AG08396 (cell line): ENCODE data around the gene CACYBP.

Source experiments
- DNase-seq: peaks from one replicate; pipeline ENCODE4 v3.0.0; 2012; ENCODE audit warnings: low spot score, mixed read lengths

The CACYBP gene, protein sequence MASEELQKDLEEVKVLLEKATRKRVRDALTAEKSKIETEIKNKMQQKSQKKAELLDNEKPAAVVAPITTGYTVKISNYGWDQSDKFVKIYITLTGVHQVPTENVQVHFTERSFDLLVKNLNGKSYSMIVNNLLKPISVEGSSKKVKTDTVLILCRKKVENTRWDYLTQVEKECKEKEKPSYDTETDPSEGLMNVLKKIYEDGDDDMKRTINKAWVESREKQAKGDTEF

DNA sequence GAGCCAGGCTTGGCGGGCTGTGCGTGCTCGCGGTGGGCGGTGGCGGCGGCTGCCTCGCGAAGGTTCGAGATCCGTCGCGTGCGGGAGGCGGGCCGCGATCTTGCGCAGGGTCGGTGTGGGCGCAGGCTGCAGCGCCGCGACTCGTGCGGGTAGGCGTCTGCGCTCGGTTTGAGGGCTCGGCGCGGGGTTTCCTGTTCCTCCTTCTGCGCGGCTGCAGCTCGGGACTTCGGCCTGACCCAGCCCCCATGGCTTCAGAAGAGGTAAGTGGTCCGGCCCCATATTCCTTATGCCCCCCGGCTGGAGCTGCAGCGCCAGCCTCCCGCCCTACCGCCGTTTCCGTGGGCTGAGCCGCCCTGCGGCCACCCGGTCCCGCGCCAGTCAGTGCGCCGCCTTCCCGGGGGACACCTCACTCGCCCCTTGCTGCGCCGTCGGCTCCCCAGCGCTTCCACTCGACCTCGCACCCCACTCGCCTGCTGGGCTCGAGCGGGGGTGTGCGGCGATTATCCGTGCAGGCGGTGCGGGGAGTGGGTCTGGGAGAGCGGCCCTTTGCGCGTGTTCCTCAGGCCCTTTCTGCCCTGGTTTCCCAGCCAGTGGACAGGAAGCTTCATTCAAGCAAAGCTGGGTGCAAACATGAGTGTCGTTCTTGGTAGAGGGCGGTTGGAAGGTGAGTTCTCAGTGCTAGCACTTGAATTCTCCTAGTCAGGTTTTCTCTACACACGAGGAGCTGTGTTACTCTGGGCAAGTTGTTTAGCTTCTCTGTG lies at the start of gene CACYBP:
Gene CACYBP, plus strand, starts transcription at position 12 of the 761 bp plus-strand sequence. Its CDS starts 234 bp downstream, at position 246.
- DNase-seq: no peak

DNA sequence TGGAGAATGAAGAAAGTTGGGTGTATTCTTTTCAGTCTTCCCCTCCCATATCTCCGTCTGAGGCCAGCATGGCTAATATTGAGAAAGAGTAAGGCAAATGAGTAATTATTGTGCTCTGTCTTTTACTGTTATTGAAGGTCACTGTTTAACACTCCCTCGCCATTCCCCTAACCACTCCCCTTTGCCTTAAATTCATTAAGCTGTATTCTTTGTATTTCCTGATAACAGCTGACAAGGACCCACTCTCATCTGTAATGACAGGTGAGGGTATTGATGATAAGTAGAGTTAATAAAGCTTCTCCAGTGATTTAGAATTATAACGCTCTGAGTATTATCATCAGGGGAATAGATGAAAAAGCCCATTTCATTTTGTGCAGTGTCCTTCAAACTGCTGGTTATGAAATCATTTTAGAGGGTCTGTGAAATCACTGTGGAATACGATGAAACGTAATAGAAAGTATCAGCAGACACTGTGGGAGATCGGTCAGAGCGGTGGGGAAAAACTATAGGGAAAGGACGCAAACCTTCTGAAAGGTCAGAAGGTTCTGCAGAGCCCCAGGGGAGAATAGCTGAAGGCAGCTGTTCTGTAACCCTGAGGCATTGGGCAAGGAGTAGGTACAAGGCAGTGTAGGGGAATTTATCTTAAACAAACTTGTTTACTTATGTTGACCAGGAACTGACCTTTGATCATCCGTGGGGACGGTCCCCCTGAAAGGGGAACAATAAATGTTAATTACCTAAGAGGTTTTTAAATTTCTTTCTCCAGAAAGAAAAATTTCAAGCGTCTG lies 46.3 kb upstream of the CACYBP start:
- DNase-seq: no peak

DNA sequence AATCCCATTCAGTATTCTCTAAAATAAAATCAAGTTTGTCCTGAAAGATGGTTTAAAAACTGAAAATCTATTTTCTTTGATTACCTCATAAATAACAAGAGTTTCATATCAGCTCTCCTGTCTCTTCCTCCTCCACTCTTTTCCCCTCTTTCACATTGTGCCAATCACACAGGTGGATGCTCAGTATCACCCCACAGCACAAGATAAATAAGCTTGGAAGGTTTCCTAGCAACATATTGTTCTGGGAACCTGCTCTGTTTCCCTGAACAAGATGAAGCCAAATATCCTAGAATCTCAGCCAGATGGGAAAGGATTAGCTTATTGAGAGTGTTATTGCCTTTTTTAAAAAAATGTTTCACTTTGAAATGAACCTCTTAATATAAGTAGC lies 45.7 kb upstream of the CACYBP start:
- DNase-seq: no peak

DNA sequence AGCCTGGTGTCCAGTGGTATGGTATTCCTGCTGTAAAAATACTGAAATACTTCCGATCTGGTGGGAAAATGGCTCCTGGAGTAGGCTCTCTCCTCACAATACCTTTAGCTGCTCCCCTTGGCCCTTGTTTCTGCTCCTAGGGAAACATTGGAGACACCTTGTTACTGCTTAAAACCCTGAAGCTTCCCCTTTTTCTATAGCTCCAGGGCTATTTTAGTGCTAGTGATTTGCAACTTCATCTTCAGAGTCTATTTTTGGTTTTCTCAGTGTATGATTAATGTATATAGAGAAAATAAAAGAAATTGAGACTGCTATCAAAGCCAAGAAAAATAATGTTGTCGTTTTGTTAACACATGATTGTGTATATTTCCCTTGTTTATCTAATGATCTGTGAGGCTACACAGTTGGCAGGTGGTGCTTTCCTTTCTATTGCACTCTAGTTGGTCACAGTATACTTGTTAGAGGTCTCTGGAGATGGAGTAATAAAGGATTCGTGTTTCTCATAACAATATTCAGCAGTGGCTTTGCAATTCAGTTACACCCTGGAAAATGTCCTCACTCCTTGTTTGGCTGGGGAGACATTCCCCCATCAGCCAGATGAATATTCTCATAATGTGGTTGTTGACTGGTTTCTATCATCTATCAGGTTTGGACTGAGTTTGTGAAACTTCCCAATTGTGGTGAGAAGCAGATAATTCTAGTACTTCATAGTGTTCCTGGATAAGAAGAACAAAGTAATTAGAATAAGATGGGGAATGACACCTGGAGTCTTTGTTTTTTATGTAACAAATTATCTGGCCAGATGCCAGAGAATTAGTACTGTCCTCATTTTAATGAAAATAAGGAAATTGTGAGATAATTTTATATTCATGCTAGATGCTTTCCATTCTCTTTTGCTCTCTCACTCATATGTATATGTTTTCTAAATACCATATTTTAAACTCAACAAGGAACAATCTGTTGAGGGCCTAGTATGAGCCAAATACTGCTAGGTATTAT lies 44.8 kb upstream of the CACYBP start:
- no peak for DNase-seq

DNA sequence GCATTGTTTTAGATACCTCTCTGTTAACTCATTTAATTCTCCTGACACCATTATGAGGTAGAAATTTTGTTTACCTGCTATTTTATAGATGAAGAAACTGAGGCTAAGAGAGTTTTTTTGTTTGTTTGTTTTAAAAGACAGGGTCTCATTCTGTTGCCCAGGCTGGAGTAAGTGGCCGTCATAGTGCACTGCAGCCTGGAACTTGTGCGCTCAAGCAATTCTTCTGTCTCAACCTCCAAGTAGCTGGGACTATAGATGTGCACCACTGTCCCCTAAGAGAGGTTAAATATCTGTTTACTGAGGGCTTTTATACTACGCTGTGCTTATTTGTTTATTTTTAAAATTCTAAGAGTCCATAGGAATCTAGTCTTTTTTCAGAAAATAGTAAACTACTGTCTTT lies 43.7 kb upstream of the CACYBP start:
- DNase-seq: no peak

DNA sequence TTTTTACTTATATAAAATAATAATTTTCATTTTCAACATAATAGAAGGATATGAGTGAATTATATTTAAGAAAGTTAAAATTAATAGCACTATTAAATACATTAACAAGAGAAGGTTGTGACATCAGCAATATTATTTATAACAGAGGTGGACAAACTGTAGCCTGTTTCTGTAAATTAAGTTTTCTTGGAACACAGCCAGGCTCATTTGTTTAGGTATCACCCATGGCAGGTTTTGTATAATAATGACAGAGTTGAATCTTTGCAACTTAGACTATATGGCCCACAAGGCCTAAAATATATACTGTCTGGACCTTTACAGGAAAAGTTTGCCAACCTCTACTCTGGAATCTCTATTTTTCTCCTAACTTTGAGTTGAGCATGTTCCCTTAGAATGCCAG lies 42.8 kb upstream of the CACYBP start:
- DNase-seq: no peak

DNA sequence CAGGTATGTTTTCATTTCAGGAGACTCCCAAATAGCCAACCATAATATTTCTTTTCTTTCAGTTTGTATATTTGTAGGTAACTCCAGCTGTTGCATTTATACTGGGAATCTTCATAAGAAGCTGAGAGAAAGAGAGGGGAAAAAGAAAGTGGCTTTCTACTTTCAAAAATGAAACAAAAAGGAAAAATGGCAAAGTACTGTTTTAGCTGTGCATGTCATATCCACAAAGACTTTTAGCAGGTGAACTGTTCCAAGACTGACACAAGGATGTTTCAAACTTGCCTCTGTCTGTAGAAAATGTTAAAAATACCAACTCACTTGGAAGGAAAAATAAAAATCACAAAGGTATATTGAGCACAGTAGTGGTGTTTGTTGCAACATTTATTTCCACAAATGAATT lies 41.9 kb upstream of the CACYBP start:
- no peak for DNase-seq

DNA sequence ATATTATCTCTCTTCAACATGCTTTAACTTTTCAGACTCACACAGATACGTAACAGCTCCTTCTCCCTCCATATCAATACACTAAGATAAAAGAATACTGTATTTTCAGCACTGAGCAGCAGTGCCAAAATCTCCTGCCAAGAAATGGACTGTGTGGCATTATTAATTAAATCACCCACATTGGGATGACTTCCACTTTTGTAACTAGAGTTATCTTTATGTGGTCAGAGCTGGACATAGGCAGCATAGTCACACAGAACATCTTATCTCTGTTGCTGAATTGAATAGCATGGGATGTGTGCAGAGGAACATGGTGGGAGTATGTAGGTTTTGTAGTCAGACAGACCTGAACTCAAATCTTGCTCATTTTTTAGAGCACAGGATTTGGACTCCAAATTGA lies 41.4 kb upstream of the CACYBP start:
- DNase-seq: no peak

DNA sequence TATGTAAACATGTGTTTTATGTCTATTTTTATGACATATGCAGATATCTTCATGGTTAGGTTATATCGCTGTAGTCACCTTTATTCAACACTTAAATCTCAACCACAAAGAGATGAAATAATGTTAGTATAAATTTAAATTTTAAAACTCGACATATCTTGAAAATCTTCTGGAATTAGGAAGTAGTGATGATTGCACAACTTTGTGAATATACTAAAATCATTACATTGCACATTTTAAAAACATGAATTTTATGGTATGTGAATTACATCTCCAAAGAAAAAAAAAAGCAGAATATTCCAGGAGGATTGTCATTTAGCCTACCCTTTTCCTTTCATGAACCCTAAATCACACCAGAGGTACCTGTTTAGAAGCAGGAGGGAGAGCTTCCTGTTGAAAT lies 39.4 kb upstream of the CACYBP start:
- no peak for DNase-seq

DNA sequence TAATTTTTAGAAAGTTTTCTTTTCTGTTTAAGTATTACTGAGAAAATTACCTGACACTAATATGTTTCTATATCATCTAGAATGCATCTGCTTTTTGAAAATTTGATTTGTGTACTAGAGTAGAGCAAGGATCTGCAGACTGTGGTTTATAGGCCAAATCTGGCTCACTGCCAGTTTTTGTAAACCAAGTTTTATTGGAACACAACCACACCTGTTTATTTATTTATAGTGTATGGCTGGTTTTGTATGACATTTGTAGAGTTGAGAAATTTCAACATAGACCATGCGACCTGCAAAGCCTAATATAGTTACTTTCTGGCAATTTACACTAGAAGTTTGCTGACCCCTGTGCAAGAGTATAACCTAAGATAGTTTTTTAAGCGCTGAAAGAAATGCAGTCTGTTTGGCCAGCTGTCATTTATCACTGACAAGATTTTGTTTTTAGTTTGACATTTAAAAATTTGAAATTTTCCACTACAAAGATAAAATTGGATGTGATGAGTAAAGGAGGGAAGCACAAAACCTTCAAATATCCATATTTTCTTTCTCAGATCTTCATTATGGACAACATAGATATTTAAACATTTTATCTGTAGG lies 36.1 kb upstream of the CACYBP start:
- DNase-seq: no peak

DNA sequence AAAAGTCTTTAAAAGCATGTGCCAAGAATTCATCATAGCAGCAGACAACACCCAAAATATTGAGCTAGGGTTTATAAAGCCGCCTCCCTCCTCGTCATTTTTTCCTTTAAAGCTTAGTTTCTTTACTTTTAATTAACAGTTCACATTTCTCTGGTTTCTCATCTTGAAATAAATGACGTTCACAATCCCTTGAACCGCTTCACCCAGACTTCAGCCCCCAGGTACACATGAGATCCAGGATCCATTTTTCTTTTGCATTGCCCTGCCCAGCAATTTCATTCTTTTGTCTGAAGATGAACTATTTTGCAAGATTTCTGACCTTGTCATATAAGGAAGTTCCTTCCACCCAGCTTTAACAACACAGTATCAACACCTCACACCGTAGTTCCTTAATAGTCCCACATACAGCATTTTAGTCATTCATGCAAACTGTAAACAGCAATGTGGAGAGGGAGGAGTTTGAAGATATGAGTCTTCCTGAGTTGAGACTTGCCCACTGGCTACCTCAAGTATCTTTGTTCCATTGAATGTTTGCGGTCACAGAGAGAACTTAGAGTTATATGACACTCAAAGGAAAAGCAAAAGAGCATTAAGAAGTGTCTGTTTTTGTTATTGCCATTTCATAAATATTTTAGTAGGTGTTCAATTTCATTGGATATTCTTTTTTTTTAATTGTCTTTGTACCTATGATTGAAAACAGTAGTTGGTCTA lies 35.3 kb upstream of the CACYBP start:
- no peak for DNase-seq

DNA sequence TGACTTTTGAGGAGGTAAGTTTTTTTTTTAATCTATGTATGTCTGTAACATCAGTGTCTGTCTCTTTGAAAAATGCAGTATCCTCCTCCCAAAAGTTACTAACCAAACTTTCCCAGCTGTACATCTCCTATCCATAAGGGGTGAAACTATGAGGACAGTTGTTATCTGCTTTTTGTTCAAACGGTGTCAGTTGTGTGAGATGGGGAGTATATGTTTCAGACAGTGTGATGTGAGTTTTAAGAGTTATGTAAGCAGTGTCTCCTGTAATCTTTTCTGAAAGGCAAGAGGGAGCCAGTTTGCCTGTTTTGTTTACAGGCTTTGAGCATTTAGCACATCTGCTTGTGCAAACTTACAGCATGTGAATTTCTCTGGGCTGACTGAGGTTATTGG lies 34.8 kb upstream of the CACYBP start:
- no peak for DNase-seq

DNA sequence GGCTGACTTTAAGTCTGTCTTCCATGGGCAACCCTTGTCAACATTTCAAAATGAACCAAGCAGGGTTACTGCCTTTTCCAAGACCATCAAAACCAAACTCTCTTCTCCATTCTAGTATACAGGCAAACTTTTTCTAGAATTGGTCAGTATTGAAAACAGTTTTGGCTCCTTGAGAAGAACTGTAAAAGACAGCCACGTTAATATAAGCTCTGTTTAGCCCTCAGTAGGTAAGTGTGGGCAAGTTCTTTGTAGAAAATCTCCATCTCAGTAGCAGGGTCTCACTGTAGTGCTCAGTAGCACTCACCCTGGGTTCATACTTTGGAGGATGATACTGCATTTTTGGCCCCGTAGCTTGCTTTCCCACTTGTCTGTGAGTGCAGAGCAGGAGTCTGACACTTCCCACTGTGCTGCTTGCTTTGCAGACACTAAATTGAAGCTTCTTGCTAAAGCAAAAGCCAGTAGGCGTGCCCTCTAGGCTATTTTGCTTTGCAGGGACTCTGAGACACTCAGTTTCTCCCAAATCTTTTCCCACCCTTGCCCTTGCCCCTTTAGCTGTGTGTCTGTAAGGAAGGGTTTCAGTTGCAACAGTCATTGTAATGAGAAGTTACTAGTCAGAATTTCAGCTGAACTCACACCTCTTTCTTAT lies 34.3 kb upstream of the CACYBP start:
- DNase-seq: no peak

DNA sequence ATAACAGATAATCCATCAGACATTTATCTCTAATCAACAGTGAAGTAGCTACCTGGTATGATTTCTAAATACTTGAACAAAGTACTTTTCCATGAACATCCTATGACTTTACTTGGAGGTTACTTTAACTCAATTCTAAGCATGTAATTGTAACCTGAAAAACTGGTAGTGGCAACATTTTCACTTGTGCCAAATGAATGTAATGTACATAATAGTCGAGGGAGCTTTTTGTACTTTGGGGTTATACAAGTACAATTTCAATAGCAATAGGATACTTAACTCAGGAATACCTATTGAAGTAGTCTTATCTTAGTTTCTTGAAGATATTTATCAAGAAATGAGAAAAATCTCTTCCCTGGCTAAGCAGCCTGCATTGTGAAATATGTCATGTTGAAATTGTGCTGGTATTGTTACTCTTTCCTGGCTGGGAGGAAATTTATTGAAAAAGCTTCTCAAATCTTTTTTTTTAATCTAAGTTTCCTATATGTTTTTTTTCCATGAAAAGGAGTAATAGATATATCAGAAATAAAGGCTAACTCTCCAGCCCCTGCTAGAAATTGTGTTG lies 33.7 kb upstream of the CACYBP start:
- no peak for DNase-seq

DNA sequence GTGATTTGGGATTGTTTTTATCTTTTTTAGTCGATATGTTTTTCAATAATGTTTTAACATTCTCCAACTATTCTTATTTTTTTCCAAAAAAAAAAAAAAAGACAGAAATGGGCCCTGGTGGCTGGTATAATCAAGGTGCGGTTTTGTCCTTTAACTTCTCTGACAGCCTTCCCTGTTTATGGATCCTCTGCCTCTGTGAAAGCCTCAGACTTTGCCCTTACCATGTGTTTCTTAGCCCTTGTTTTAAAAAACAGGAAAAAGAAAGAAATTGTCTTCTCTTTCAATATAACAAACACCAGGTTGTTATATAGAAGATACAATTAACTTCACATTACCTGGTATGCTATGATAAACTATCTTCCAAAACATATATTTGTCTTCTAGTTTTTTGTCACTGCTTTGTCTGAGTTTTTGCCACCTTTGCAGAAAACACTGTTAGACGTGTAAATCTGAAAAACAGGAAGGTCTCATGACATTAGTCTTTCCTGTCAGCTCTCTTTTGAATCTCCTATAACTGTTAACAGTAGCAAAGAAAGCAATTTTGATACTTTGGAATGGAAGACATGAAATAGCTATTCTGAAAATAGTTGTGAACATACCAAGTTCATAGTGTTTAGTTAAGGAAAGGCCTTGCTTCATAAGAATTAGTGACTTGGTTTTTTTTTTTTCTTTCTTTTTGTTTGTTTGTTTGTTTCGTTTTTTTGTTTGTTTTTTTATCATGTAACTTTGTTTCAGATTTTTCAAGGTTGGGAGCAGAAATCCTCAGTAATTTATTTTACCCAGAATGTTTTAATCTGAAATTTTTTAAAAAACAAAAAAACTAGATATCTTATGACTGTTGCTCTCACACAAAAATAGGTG lies 31.7 kb upstream of the CACYBP start:
- no peak for DNase-seq

DNA sequence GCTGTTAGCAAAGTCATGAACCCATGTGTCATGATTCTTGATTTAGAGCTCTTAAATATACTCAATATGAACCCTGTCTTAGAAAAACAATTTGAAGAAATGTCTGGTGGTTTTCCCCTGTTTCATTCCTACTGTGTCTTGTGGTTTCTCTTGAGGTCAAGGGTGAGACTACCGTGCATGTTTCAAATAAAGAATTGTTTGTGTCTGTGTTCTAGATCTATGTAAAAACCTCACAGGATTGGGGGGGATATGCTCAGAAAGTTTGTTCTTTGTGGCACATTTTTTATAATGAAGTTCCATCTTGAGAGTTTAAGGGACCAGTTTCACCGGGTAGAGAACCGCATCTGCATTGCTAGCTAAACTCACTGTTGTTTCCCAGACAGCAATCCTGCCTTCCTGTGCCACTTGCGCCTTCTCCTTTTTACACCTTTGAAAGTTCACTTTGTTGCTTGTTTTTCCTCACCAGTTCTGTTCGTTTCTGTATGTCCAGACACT lies 30.9 kb upstream of the CACYBP start:
- DNase-seq: peak; percentile 9

DNA sequence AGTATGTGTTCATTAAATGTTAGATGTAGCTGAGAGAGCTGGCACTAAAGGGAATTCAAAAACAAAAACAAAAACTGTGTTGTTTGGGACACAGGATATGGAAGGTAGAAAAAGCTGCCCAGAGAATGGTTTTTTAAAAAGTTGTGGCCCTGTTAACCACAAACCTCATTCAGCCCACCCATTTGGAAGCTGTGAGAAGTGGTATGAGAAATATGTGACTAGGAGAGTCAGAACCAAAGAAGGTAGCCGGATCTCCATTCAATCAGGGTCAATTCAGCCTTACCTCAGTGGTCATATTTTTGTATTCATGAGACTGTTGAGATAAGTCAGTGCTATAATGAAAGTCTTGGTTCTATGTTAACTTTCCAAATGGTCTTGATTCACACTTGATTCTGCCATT lies 29.8 kb upstream of the CACYBP start:
- DNase-seq: no peak

DNA sequence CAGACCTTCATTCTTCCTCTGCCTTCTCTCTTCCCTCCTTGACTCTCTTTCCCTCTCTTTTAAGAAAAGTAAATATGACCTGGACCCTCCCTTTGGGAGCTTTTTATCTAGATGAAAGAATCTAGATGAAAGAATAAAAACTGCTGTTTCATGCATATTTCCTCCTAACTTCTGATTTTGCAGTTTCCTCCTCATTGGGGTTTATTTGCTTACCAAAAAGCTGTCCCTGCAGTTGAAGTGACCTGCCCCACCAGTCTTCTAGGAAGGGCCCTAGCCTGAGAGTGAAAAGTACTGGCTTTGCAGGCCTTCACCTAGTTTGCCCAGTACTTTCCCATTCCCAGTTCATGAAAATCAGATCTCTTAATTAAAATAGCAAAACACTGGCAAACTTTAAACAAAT lies 28.3 kb upstream of the CACYBP start:
- no peak for DNase-seq

DNA sequence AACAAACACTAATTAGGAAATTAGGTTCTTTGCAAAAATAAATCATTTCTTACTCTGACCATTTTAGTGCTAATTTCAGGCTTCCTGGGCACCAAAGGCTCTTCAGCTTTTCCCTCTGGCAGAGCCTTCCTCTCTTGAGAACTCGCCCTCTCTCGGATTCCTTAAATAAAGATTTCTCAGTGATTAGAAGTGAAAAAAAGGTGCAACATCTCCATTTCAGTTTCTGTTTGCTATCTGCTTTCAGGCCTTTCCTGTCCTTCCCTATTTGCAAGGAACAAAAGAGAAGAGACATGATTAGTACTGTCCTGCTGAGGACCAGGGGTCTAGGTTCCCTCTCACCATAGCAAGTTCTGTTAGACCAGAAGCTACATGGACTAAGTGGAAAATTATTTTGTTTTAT lies 27.8 kb upstream of the CACYBP start:
- no peak for DNase-seq
